GM21786 (cell line): ENCODE data around the gene S100A8.

Source experiments
- ATAC-seq: cut with Tn5 transposase; IDR thresholded peaks from one replicate; pipeline ENCODE4 v1.9.1; 2021; ENCODE audit not compliant: unreplicated experiment

S100A8 gene

GRCh38 chr1:153393926-153394325 is 3.1 kb upstream of the S100A8 start:
- ATAC-seq = no peak

GRCh38 chr1:153392822-153393221 is 1.9 kb upstream of the S100A8 start:
- no peak for ATAC-seq

DNA sequence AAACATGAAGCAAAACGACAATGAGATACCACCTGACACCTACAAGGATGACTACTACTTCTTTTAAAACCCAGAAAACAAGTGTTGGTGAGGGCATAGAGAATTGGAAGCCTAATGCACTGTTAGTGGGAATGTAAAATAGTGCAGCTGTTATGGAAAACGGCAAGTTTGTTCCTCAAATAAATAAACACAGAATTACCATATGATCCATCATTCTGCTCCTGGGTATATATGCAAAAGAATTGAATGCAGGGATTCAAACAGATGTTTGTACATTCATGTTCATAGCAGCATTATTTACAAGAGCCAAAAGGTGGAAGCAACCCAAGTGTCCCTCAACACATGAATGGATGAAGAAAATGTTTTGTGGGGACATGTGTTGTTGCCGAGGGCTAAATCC is 1.4 kb upstream of the S100A8 start:
- no peak for ATAC-seq

DNA sequence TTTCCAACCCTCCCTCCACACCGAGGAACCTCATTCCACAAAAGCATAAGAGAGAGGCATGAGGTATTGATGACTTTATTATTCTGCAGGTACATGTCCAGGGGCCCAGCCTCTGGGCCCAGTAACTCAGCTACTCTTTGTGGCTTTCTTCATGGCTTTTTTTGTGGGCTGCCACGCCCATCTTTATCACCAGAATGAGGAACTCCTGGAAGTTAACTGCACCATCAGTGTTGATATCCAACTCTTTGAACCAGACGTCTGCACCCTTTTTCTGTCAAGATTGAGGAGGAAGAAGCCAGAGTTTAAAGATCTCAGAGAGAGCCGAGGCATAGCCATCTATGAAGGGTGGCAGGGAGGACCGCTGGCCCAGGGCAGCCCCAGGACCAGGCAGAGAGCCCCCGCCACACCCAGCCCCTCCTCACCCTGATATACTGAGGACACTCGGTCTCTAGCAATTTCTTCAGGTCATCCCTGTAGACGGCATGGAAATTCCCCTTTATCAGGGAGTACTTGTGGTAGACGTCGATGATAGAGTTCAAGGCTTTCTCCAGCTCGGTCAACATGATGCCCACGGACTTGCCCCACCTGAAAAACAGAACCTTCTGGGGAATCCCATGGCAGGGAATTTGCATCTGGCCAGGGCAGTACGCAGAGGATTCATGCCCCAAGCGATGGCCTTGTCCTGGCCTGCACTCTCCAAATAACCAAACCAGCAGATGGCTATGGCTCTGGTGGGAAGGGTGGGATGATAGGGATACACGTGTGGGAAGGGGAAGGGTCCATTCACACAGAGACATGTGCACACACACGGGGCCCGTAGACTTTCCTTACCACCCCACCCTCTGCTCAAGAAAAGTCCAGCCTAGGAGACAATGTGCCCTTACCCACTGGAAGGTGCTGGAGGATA is 647 bp downstream of the S100A8 start:
- no peak for ATAC-seq

- no peak for ATAC-seq
Measured at GRCh38 chr1:153389401-153389800, 1.5 kb downstream of the S100A8 start.

DNA sequence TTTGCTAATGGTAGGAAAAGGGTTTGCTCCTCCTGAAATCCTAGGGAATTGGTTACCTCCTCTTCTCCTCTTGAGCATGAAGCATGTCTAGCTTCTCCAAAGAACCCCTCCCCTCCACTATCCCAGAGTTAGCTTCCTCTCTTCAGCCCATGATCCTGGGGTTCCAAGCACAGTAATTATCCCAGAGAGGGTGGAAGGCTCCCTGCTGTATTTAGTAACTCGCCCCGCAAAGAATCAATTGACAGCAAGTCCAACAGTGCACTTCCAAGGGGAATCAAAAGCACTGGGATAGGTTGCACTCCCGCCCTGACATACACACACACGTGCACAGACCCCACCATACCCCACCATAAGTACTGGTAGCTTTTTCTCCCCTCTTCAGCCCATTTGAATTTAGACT is 3.1 kb downstream of the S100A8 start:
- no peak for ATAC-seq

DNA sequence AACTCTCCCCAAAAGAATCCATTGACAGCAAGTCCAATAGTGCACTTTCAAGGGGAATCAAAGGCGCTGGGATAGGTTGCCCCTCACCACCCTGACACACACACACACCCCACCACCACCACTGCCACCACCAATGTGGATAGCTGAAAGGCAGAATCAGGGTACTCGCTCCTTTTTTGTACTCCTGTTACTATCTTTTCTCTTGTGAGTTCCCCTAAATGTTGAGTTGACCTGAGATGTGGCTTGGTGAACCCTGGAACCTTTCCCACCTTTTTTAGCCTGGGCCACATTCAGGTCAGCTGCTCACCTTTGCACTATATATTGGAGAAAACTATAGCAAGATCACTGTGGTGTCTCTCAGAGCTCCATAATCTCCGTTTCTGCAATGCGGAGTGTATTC is 3.9 kb downstream of the S100A8 start:
- ATAC-seq = no peak

GRCh38 chr1:153386500-153386901 is 4.4 kb downstream of the S100A8 start:
- no peak for ATAC-seq

- ATAC-seq = no peak
Measured at GRCh38 chr1:153384958-153385580, 5.8 kb downstream of the S100A8 start.

DNA sequence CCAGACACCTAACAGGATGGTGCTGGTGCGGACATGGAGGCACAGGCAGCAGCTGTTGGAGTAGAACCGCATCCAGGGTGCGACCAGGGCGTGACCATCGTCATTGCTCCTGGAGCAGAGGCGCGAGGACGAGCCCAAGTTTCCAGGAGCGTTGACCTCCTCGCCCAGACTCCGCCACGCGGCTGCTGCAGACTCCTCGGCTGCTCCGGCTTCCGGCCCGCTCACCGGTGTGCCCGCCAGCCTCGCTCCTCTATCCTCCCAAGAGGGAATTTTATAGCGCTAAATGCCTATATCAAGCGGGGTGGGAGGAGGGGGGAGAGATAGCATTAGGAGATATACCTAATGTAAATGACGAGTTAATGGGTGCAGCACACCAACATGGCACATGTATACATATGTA is 10.2 kb downstream of the S100A8 start:
- ATAC-seq = no peak

GRCh38 chr1:153379591-153379990 is 11.3 kb downstream of the S100A8 start:
- ATAC-seq = no peak

DNA sequence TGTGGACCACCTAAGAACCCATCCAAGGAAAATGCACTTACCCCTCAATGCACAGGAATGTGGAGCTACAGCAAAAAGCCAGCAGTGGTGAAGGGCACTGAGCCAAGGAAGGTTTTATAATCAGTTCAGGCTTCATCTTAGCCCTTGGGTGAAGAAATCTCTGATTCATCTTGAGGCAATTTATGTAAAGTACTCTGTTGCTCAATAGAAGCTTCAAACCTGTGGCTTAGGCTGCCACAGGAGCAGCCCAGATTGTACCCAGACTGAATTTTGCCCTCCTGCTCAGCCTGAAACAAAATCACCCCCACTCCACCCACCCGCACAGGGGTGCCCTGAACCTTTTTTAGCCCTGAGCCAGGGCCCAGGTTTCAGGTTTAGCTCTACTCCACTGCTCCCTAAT is 15.4 kb downstream of the S100A8 start, which contains the start of gene S100A12:
Gene S100A12 (minus strand): TSS at position 111 of the 400 bp plus-strand sequence. CDS start 1,029 bp downstream, outside the sequence.
- ATAC-seq = no peak

DNA sequence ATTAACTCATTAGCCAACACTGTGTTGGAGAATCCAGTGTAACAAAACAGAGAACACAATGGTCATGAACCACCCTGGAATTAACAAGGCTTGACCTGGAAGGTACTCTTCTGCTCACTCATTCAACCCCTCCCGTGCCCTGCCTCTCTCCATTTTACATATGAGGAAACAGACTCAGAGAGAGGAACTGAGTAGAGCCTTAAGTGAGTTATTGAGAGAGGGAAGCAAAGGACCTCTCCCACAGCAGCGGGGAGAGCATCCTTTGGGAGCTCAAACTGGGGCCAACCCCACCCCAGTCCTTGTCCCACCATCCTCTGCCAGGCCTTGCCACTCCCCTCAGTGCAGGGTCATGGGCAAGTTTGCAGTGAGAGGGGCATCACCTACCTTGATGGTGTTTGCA is 16.8 kb downstream of the S100A8 start:
- ATAC-seq = no peak

- ATAC-seq = no peak
Measured at GRCh38 chr1:153372571-153372970, 18.3 kb downstream of the S100A8 start.

- no peak for ATAC-seq
Measured at GRCh38 chr1:153371231-153371630, 19.6 kb downstream of the S100A8 start.

GRCh38 chr1:153370146-153370545 is 20.7 kb downstream of the S100A8 start:
- ATAC-seq = no peak

- no peak for ATAC-seq
Measured at GRCh38 chr1:153368495-153368894, 22.4 kb downstream of the S100A8 start.

DNA sequence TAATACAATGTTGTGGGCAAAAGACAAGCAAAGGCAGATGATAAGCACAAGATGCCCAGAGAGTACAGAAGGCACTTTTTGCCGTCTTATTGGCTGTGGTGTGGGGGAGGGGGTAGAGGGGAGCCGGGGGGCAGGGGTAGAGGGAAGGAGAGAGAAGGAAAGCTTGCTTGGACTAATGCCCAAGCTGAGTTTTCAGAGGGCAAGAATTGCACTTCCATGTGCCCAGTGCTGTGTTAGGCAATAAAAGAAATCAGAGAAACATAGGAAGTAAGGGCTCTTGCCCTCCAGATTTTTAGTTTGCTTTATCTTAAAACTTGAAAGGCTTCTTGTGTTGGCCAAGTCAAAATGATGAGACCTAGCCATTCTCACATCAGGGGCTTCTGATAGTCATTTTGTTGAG is 23.8 kb downstream of the S100A8 start:
- no peak for ATAC-seq

DNA sequence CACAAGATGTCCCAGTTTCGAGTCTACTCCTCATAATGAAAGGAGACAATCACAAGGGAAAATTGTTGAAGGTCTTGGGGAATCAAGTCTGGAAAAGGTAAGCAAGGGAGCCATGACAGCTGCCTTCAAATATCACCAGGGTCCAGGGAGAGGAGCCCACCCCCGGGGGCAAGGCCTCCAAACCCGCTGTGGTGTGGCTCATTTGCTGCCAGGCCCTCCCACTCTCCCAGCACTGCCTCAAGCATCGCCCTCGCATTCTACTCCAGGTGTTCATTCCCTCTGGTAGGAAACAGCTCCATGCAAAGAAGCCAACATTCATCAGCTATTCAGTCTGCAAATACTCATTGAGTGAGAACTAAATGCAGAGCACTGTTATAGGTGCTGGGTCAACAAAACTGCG is 24.6 kb downstream of the S100A8 start:
- ATAC-seq = no peak

DNA sequence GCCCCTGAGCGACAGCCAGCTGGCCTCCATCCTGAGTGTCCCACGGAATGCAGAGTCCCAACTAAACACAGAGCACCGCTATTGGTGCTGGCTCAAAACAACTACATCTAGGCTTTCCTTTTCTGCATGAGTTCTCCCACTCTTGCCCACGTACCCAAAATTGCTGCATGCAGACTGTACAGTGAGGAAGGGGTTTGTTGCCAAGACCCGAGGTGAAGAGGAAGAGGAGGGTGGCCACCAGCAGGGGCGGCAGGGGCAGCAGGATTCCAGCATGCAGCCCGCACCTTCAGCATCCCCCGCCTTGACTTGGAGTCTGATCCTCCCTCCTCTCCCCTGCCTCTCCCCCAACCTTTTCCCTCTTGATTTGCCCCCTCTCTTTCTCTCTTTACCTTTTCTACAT is 25.2 kb downstream of the S100A8 start:
- ATAC-seq = no peak

DNA sequence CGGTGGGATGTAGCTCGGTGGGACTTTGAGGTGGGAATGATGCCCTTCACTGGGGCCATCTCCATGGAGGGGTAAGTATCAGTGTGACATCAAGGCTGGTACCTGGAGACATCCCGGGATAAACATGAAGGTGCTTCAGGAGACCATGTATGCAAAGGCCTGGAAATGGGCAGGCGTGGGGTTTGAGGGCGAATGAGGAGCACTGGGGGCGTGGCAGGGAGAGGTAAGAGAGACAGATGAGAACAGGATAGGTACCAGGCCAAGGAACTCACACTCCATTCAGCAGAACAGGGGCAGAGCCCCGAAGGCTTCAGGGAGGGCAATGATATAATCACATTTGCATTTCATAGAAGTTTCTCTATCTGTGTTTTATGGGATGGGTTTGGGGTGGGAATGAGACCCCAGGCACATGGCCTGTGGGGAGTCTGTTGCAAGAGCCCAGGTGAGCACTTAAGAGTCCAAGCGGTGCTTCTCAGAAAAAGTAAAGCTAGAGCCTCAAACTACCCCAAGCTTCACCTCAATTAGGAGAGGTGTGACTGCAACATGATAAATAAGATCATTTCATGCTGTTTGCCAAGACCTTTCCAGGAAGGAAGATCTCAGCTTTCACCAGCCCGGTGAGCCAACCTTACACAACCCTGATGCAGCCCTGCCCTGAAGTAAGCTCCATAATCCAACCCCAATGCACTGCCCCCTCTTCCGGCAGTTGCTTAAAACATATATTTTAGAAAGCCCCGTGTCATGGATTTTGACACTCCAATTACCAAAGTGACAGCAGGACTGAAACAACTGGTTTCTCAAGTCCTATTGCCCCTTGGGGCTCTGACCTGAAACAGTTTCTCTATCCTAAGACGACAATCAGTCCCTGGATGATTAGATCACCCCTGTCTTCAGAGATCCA is 25.9 kb downstream of the S100A8 start:
- no peak for ATAC-seq
